NB4 (cell line): Measurements from ENCODE around the gene GPR50.

Source experiments
- MYC ChIP-seq: IDR thresholded peaks from 2 replicates; pipeline ENCODE4 v1.6.1; 2011; ENCODE audit warnings: low read depth, low read length
- POLR2A ChIP-seq: IDR thresholded peaks from 2 replicates; pipeline ENCODE4 v1.6.1; 2011; ENCODE audit warnings: mild to moderate bottlenecking; ENCODE audit not compliant: insufficient read length; ENCODE audit errors: extremely low read depth
- TF ChIP-seq, protein P1 (sequence below): IDR thresholded peaks from one replicate; pipeline ENCODE4 v1.5.1; 2012; ENCODE audit warnings: low read depth, low read length

DNA sequence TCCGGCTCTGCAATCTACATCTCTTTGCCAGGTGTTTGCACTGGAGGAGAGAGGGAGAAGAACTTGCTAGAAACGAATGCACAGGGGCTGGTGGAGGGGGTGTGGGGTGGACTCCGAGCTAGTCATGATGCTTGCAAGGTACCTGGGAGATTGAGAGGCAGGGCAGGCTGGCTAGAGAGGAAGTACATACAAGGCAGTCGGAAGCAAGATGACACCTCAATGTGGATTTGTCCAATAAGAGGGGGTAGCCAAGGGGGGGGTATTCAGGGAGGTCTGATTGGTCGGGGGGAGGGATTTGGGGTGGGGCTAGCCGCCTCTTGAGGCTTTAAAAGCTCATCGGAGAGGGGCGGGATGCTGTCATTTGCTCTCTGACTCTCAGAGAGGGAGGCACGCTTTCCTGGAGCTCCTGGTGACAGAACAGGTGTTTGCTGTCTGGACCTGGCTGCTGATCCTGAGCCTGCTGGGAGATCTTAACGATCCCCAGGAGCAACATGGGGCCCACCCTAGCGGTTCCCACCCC lies at the start of gene GPR50:
- TF ChIP-seq MYC = no peak
- TF ChIP-seq, protein P1, sequence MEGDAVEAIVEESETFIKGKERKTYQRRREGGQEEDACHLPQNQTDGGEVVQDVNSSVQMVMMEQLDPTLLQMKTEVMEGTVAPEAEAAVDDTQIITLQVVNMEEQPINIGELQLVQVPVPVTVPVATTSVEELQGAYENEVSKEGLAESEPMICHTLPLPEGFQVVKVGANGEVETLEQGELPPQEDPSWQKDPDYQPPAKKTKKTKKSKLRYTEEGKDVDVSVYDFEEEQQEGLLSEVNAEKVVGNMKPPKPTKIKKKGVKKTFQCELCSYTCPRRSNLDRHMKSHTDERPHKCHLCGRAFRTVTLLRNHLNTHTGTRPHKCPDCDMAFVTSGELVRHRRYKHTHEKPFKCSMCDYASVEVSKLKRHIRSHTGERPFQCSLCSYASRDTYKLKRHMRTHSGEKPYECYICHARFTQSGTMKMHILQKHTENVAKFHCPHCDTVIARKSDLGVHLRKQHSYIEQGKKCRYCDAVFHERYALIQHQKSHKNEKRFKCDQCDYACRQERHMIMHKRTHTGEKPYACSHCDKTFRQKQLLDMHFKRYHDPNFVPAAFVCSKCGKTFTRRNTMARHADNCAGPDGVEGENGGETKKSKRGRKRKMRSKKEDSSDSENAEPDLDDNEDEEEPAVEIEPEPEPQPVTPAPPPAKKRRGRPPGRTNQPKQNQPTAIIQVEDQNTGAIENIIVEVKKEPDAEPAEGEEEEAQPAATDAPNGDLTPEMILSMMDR = no peak
- no peak for TF ChIP-seq POLR2A
